Measurements from ENCODE around the gene IRX2. TPM values are rescaled to one million over a fixed set of nuclear protein-coding genes. Genes with fewer than 3 reads are reported as not detected.

The IRX2 gene
- total RNA-seq, 1 donor from 2014 or later = 3.7 TPM

- intact Hi-C loops (cut with DNase I) = no loop called here
- DNase-seq (ENCODE audit: extremely low spot score in 2 of 2) = no peak
- no peaks in the 10 kb centered on the region for H3K36me3 ChIP-seq
- H3K4me3 ChIP-seq = no peak overlapping the region
- no peaks in the 10 kb centered on the region for H3K4me1 ChIP-seq
- H3K27ac ChIP-seq = no peak overlapping the region
- TF ChIP-seq POLR2AphosphoS5 (IDR thresholded peaks at IDR 0.05; ENCODE audit: insufficient read depth in 1 of 2, low read depth in 1 of 2) = no peak
- no peak for TF ChIP-seq POLR2A (IDR thresholded peaks at IDR 0.05)
- TF ChIP-seq CTCF (IDR thresholded peaks at IDR 0.05) = no peak
- H3K9me3 ChIP-seq = no peaks in the 10 kb centered on the region
- H3K27me3 ChIP-seq = no peaks in the 10 kb centered on the region
These were observed 50.6 kb downstream of the IRX2 start for GRCh38 chr5:2700876-2701275.

GRCh38 chr5:2699686-2700085, 51.8 kb downstream of the IRX2 start:
- H3K27ac ChIP-seq = no peak overlapping the region
- H3K9me3 ChIP-seq = no peaks in the 10 kb centered on the region
- no peaks in the 10 kb centered on the region for H3K27me3 ChIP-seq
- no peak for DNase-seq (ENCODE audit: extremely low spot score in 2 of 2)
- intact Hi-C loops (cut with DNase I) = no loop called here
- TF ChIP-seq POLR2A (IDR thresholded peaks at IDR 0.05) (no peak), CTCF (IDR thresholded peaks at IDR 0.05) (no peak), POLR2AphosphoS5 (IDR thresholded peaks at IDR 0.05; ENCODE audit: insufficient read depth in 1 of 2, low read depth in 1 of 2) (no peak)
- H3K36me3 ChIP-seq = no peaks in the 10 kb centered on the region
- no peaks in the 10 kb centered on the region for H3K4me1 ChIP-seq
- no peak overlapping the region for H3K4me3 ChIP-seq

- no peak overlapping the region for H3K4me3 ChIP-seq
- intact Hi-C loops (cut with DNase I) = no loop called here
- no peak overlapping the region for H3K27ac ChIP-seq
- H3K27me3 ChIP-seq = no peaks in the 10 kb centered on the region
- TF ChIP-seq POLR2A (IDR thresholded peaks at IDR 0.05) = no peak
- H3K9me3 ChIP-seq = no peaks in the 10 kb centered on the region
- no peaks in the 10 kb centered on the region for H3K36me3 ChIP-seq
- no peaks in the 10 kb centered on the region for H3K4me1 ChIP-seq
- DNase-seq (ENCODE audit: extremely low spot score in 2 of 2) = no peak
These were observed 52.2 kb downstream of the IRX2 start for GRCh38 chr5:2699231-2699630.

GRCh38 chr5:2698581-2698980, 52.9 kb downstream of the IRX2 start:
- TF ChIP-seq POLR2AphosphoS5 (IDR thresholded peaks at IDR 0.05; ENCODE audit: insufficient read depth in 1 of 2, low read depth in 1 of 2) = no peak
- no peak for TF ChIP-seq CTCF (IDR thresholded peaks at IDR 0.05)
- TF ChIP-seq POLR2A (IDR thresholded peaks at IDR 0.05) = no peak
- no peaks in the 10 kb centered on the region for H3K27me3 ChIP-seq
- H3K4me3 ChIP-seq = no peak overlapping the region
- no peak overlapping the region for H3K27ac ChIP-seq
- H3K36me3 ChIP-seq = no peaks in the 10 kb centered on the region
- intact Hi-C loops (cut with DNase I) = no loop called here
- DNase-seq (ENCODE audit: extremely low spot score in 2 of 2) = no peak
- H3K4me1 ChIP-seq = no peaks in the 10 kb centered on the region
- H3K9me3 ChIP-seq = no peaks in the 10 kb centered on the region

GRCh38 chr5:2697446-2698200, 53.9 kb downstream of the IRX2 start:
- DNase-seq (ENCODE audit: extremely low spot score in 2 of 2) = no peak
- Histone ChIP-seq H3K27ac (no peak overlapping the region), H3K27me3 (no peaks in the 10 kb centered on the region), H3K36me3 (no peaks in the 10 kb centered on the region), H3K9me3 (no peaks in the 10 kb centered on the region), H3K4me1 (no peaks in the 10 kb centered on the region), H3K4me3 (no peak overlapping the region)
- intact Hi-C loops (cut with DNase I) = no loop called here
- TF ChIP-seq POLR2A (IDR thresholded peaks at IDR 0.05) = no peak
- TF ChIP-seq CTCF (IDR thresholded peaks at IDR 0.05) = no peak
- no peak for TF ChIP-seq POLR2AphosphoS5 (IDR thresholded peaks at IDR 0.05; ENCODE audit: insufficient read depth in 1 of 2, low read depth in 1 of 2)

Measured in vagina (tissue), 2 donors.